SH-SY5Y (cell line): ENCODE data around the gene HMCES.

ENCODE experiments used
- GATA2 ChIP-seq: IDR thresholded peaks from 2 replicates; pipeline ENCODE4 v1.6.1; 2011; ENCODE audit warnings: mild to moderate bottlenecking, low read depth, low read length
- GATA3 ChIP-seq: IDR thresholded peaks from 2 replicates; pipeline ENCODE4 v1.6.1; 2011; ENCODE audit warnings: low read depth, mild to moderate bottlenecking, low read length, moderate library complexity

The HMCES gene

GRCh38 chr3:129317014-129317771 lies 38.5 kb downstream of the HMCES start:
- TF ChIP-seq GATA3 (no peak), GATA2 (no peak)

- TF ChIP-seq GATA2, result no peak
- TF ChIP-seq GATA3, result no peak
These were observed 39.2 kb downstream of the HMCES start for GRCh38 chr3:129317848-129318247.

- TF ChIP-seq GATA2, result no peak
- TF ChIP-seq GATA3, result no peak
These were observed 40.3 kb downstream of the HMCES start for GRCh38 chr3:129318921-129319320.

DNA sequence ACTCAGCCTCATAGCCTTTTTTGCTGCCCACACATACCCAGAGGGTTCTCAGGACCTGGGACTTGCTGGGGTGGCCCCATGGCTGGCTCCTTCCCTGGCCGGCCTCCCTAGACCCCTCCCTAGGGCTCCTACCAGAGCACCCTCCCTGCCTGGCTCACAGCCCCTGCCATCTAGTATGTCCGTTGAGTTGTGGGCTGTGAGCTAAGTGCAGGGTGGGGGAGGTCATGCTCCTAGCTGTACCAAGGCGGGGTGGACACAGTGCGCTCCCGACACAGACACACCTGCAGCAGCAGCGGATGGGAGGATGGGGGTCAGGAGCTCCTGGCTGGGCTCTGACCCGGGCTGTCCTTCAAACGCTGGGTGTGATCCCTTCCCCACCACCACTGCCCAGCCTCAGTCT lies 41.6 kb downstream of the HMCES start:
- no peak for TF ChIP-seq GATA2
- no peak for TF ChIP-seq GATA3

GRCh38 chr3:129320825-129321487 lies 42.3 kb downstream of the HMCES start:
- TF ChIP-seq GATA3 (no peak), GATA2 (no peak)

- TF ChIP-seq GATA2 (no peak), GATA3 (no peak)
These were observed 43.2 kb downstream of the HMCES start for GRCh38 chr3:129321887-129322286.

DNA sequence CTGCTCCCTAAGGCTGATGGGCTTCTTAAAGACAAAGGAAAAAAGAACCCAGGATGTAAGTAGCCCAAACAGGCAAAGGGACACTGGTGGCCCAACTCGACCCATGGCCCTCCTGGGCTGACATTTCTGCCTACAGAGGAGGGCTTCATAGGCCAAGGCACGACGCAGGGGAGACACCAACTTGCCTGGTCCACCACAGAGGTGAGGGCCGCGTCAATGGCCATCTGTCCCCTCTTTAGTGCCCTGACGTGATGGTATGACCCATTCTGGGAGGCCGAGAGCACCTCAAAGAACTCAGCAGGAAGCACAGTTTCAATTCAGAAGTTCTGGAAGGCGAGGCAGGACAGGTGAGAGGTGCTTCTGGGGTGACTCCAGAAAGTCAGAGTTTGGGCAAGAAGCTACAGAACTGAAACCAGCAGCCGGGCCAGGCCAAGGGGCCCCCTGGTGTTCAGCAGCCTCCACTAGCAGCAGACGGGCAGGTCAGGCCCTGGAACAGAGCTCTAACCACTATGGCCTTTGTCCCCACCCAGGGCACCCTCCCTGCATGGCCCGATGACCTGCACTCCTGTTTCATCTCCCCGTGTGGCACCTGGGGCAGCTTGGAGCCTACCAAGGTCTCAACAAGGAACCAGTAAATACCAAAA lies 45.1 kb downstream of the HMCES start:
- TF ChIP-seq GATA3 (no peak), GATA2 (no peak)

DNA sequence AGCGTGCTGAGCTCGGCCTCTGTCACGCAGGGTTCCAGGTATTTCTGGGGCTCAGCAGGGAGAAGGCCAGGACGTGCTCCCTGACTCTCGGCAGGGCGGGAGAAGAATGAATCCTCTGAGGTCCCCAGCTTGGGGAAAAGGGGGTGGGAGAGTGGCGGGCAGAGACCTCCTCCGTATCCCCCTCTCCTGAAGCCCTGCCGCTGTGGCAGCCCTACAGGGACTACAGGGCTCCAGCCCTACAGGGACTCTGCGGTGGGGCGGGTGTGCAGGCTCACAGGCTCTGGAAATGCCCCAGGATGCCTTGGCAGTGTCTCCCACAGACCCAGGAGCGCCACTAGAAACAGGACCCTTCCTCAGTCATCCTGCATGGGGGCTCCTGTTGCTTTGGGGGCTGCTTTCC lies 46.2 kb downstream of the HMCES start:
- TF ChIP-seq GATA2, result no peak
- no peak for TF ChIP-seq GATA3

GRCh38 chr3:129325383-129325782 lies 46.7 kb downstream of the HMCES start:
- TF ChIP-seq GATA3 (no peak), GATA2 (no peak)

- TF ChIP-seq GATA3 (no peak), GATA2 (no peak)
These were observed 47.5 kb downstream of the HMCES start for GRCh38 chr3:129326138-129326537.

DNA sequence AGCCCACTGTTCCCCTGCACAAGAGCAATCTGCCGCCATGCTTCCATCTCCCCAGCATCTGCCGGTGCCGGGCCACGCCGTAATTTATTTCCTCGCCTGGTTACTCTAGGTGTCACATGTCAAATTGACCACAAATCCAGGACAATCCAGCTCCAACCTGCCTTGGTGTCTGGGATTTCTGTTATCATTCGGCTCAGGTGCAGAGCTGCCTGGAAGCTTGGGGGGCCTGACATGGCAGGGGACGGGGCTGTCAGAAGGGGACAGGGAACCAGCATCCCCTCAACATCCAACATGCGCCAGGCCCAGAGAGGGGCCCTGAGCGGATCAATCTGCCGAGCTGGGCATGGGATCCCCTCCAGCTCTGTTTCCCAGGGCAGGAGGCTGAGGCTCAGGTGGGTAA lies 47.9 kb downstream of the HMCES start:
- TF ChIP-seq GATA2 (no peak), GATA3 (no peak)

- TF ChIP-seq GATA2 (no peak), GATA3 (no peak)
These were observed 48.8 kb downstream of the HMCES start for GRCh38 chr3:129327510-129327909.

DNA sequence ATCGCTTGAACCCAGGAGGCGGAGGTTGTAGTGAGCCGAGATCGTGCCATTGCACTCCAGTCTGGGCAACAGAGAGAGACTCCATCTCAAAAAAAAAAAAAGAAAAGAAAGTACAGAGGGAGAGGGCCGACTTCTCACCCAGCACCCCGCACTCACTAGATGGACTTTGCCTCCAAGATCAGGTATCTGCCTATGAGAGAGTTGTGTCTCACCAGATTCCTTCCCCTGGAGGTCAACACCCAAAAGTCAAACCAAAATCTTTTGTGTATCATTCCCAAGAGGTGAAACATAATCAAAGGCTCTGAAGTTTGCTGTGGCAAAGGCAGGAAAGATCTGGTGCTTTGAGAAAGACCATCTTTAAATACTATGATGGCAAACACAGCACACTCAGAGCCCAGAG lies 51.2 kb downstream of the HMCES start:
- no peak for TF ChIP-seq GATA3
- TF ChIP-seq GATA2, result no peak

GRCh38 chr3:129330409-129330808 lies 51.7 kb downstream of the HMCES start:
- no peak for TF ChIP-seq GATA2
- TF ChIP-seq GATA3, result no peak

DNA sequence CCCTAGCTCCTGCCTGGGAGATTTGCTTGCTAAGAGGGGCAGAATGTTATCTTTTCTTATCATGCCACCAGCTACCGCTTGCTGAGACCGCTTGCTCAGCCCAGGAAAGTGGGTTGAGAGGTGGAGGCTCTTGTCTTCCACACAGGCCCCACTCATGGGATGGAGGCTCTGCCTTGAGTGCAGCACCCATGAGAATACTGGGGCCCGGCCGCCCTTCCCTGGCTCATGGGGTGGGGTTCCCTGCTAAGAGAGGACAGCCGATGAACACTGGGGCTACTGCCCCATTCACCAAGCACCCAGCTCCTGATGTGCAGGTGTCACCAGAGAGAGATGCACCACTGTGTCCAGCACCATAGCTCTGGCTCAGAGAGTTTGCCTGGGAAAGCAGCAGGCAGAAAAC lies 55.2 kb downstream of the HMCES start:
- no peak for TF ChIP-seq GATA3
- TF ChIP-seq GATA2, result no peak
